WTC11 (cell line): Measurements from ENCODE around the gene TGM1. TPM values are rescaled to one million over a fixed set of nuclear protein-coding genes. Genes with fewer than 3 reads are reported as not detected.
A peak's percentile ranks its signal among the peaks of the same experiment; 100 is the strongest.

ENCODE experiments used
- AR ChIP-seq: fragments of 250-450 bp; sonication (Bioruptor Pico); IDR thresholded peaks from 2 replicates; pipeline ENCODE4 v1.9.0; 2021; ENCODE audit warnings: mild to moderate bottlenecking
- ATF3 ChIP-seq: sonication (generic); formaldehyde crosslinking; conservative IDR thresholded peaks from 2 replicates; pipeline ENCODE4 v1.8.1; 2022; ENCODE audit warnings: mild to moderate bottlenecking, missing genetic modification reagents
- CBFB ChIP-seq: sonication (generic); formaldehyde crosslinking; IDR thresholded peaks from 2 replicates; pipeline ENCODE4 v1.8.1; 2022; ENCODE audit warnings: mild to moderate bottlenecking, low read depth, missing genetic modification reagents
- CREB1 ChIP-seq: sonication (generic); formaldehyde crosslinking; IDR thresholded peaks from 2 replicates; pipeline ENCODE4 v1.8.0; 2023; ENCODE audit warnings: mild to moderate bottlenecking, missing genetic modification reagents
- FOXP1 ChIP-seq: sonication (generic); formaldehyde crosslinking; IDR thresholded peaks from 2 replicates; pipeline ENCODE4 v1.8.0; 2022; ENCODE audit warnings: missing genetic modification reagents, mild to moderate bottlenecking, moderate library complexity, borderline replicate concordance
- JAZF1 ChIP-seq: fragments of 250-450 bp; sonication (Bioruptor Pico); IDR thresholded peaks from 2 replicates; pipeline ENCODE4 v1.9.0; 2021; ENCODE audit warnings: moderate library complexity, mild to moderate bottlenecking, inconsistent platforms
- NFE2L1 ChIP-seq: sonication (generic); formaldehyde crosslinking; IDR thresholded peaks from 2 replicates; pipeline ENCODE4 v1.8.1; 2023; ENCODE audit warnings: missing genetic modification reagents
- PRDM15 ChIP-seq: sonication (generic); formaldehyde crosslinking; IDR thresholded peaks from 2 replicates; pipeline ENCODE4 v1.8.0; 2022; ENCODE audit warnings: missing genetic modification reagents
- SMAD3 ChIP-seq: sonication (generic); formaldehyde crosslinking; IDR thresholded peaks from 2 replicates; pipeline ENCODE4 v1.8.0; 2022; ENCODE audit warnings: missing genetic modification reagents, mild to moderate bottlenecking, borderline replicate concordance
- STAT6 ChIP-seq: sonication (generic); formaldehyde crosslinking; conservative IDR thresholded peaks from 2 replicates; pipeline ENCODE4 v1.8.1; 2023; ENCODE audit warnings: mild to moderate bottlenecking, low read depth, missing genetic modification reagents, moderate library complexity
- TEAD1 ChIP-seq: sonication (generic); formaldehyde crosslinking; IDR thresholded peaks from 2 replicates; pipeline ENCODE4 v1.8.0; 2022; ENCODE audit warnings: mild to moderate bottlenecking, missing genetic modification reagents
- TEAD4 ChIP-seq: sonication (generic); formaldehyde crosslinking; IDR thresholded peaks from 2 replicates; pipeline ENCODE4 v1.8.0; 2022; ENCODE audit warnings: mild to moderate bottlenecking, missing genetic modification reagents
- ZNF121 ChIP-seq: sonication (generic); formaldehyde crosslinking; IDR thresholded peaks from 2 replicates; pipeline ENCODE4 v1.8.0; 2023; ENCODE audit warnings: missing genetic modification reagents
- ZNF232 ChIP-seq: sonication (generic); formaldehyde crosslinking; IDR thresholded peaks from 2 replicates; pipeline ENCODE4 v1.8.0; 2022; ENCODE audit warnings: mild to moderate bottlenecking, missing genetic modification reagents
- ZNF532 ChIP-seq: fragments of 250-450 bp; sonication (Bioruptor Pico); IDR thresholded peaks from 2 replicates; pipeline ENCODE4 v1.9.0; 2021; ENCODE audit warnings: mild to moderate bottlenecking, borderline replicate concordance
- total RNA-seq: library from RNA; stranded (reverse); gene quantifications from 3 replicates; pipeline ENCODE4 v1.2.3, GENCODE V29; 2021

Gene TGM1
- total RNA-seq, 1 experiment from 2014 or later: 5.2 TPM

GRCh38 chr14:24215495-24216344 lies 47.3 kb downstream of the TGM1 start, which contains the start of gene MDP1 (continued):
- TF ChIP-seq ZNF121 (CRISPR knock-in tag) (no peak), SMAD3 (CRISPR knock-in tag) (0 out of 2 replicates have a peak, but pooled peaks have one; percentile 57), NFE2L1 (CRISPR knock-in tag) (no peak; the same call in 1 of the 2 replicates), ZNF232 (CRISPR knock-in tag) (no peak), STAT6 (CRISPR knock-in tag) (no peak; the same call in 1 of the 2 replicates), TEAD1 (0 out of 2 replicates have a peak, but pooled peaks have one; percentile 43), ZNF532 (no peak), CREB1 (CRISPR knock-in tag) (peak; percentile 67; the same call in 1 of the 2 replicates), PRDM15 (CRISPR knock-in tag) (no peak), FOXP1 (peak; percentile 88), CBFB (CRISPR knock-in tag) (no peak), JAZF1 (no peak), AR (CRISPR knock-in tag) (peak; percentile 5; the same call in 1 of the 2 replicates), ATF3 (CRISPR knock-in tag) (no peak), TEAD4 (CRISPR knock-in tag) (0 out of 2 replicates have a peak, but pooled peaks have one; percentile 31)
